Thyroid gland (tissue), 4 donors: Measurements from ENCODE around the gene NFE2L3.

Source experiments
- CTCF ChIP-seq, 6 experiments: fragments of 200-600 bp in 3 of 6; fragments of 450-650 bp in 3 of 6; sonication (generic) in 3 of 6; IDR thresholded peaks; one replicate each; pipeline ENCODE4 v1.5.1; 2016 to 2019; ENCODE audit warnings: antibody characterized with exemption in 6 of 6, mild to moderate bottlenecking in 2 of 6, inconsistent platforms in 1 of 6, moderate library complexity in 1 of 6
- POLR2A ChIP-seq, 2 donors: fragments of 450-650 bp; IDR thresholded peaks; one replicate each; pipeline ENCODE4 v1.6.1; 2017; ENCODE audit warnings: antibody characterized with exemption in 2 of 2, mild to moderate bottlenecking in 2 of 2, moderate library complexity in 1 of 2

GRCh38 chr7:26233902-26234511, 82.0 kb downstream of the NFE2L3 start:
- no peak for TF ChIP-seq CTCF (IDR thresholded peaks at IDR 0.05)
- TF ChIP-seq POLR2A (IDR thresholded peaks at IDR 0.05) = no peak
